Measurements from ENCODE around the gene VANGL2. TPM values are rescaled to one million over a fixed set of nuclear protein-coding genes. Genes with fewer than 3 reads are reported as not detected.

The VANGL2 gene
- total and polyA plus RNA-seq, 9 of the 15 experiments (the other 6 are each of a cell fraction or from before 2014, with no cell fraction given) = 0.28 to 4.0 (median 0.98) TPM

- TF ChIP-seq ARID1B (IDR thresholded peaks at IDR 0.05) (0 out of 2 replicates have a peak, but pooled peaks have one; percentile 8), GATA2 (CRISPR knock-in tag; IDR thresholded peaks at IDR 0.05) (no peak), SMAD4 (CRISPR knock-in tag; conservative IDR thresholded peaks at IDR 0.05) (0 out of 2 replicates have a peak, but pooled peaks have one; percentile 31), CC2D1A (IDR thresholded peaks at IDR 0.05) (0 out of 2 replicates have a peak, but pooled peaks have one; percentile 36), PTBP1 (IDR thresholded peaks at IDR 0.05; ENCODE audit: low read depth, low read length) (no peak), EP400 (IDR thresholded peaks at IDR 0.05) (0 out of 2 replicates have a peak, but pooled peaks have one; percentile 19)
Measured at GRCh38 chr1:160460683-160461287, 60.4 kb downstream of the VANGL2 start (continued).

GRCh38 chr1:160465123-160465522 is 64.8 kb downstream of the VANGL2 start:
- WGBS (ENCODE audit: insufficient coverage, low coverage, missing lambda C conversion rate) = 78% methylated on average over 6 of the region's 6 CpGs
- Histone ChIP-seq H4K20me1 (replicated peaks; ENCODE audit: control insufficient read depth, insufficient read depth, low read length) (no peaks in the 10 kb centered on the region), H3K9me3 (replicated peaks; ENCODE audit: control insufficient read depth, insufficient read depth, low read depth, low read length) (no peaks in the 10 kb centered on the region), H3K36me3 (ENCODE audit: control insufficient read depth, insufficient read depth, low read length) (no peaks in the 10 kb centered on the region), H3K4me1 (replicated peaks in 1 of 2; ENCODE audit: control insufficient read depth in 2 of 2, insufficient read depth in 2 of 2, low read length in 2 of 2) (peaks cover 0 to 12% of the 10 kb centered on the region in 2 experiments; a peak in 3 of 5 replicates), H3K27ac (ENCODE audit: extremely low read depth, low read depth, low read length) (no peak overlapping the region), H3K4me2 (ENCODE audit: insufficient read depth, low read length) (no peak overlapping the region), H2AFZ (ENCODE audit: low read depth, low read length) (no peak overlapping the region), H3K27me3 (ENCODE audit: control insufficient read depth in 2 of 2, insufficient read depth in 2 of 2, low read length in 2 of 2) (no peaks in the 10 kb centered on the region), H3K4me3 (no peak overlapping the region), H3K79me2 (ENCODE audit: control insufficient read depth, insufficient read depth, low read length) (no peaks in the 10 kb centered on the region), H3K9ac (ENCODE audit: insufficient read depth in 1 of 2, low read depth in 2 of 2, low read length in 2 of 2) (no peak overlapping the region), H3K9me1 (ENCODE audit: control insufficient read depth, insufficient read depth, low read length) (no peaks in the 10 kb centered on the region)
- ChIA-PET POLR2A (no interaction called here), CTCF (ENCODE audit: low intra/inter-chr PET ratio) (no interaction called here)
- no peak for TF ChIP-seq XRCC5 (IDR thresholded peaks at IDR 0.05; ENCODE audit: low read depth, low read length)
- no peak for TF ChIP-seq IRF2 (CRISPR knock-in tag; IDR thresholded peaks at IDR 0.05)
- TF ChIP-seq PHTF2 (CRISPR knock-in tag; IDR thresholded peaks at IDR 0.05) = no peak
- TF ChIP-seq NR1H2 (CRISPR knock-in tag; IDR thresholded peaks at IDR 0.05) = no peak
- no peak for TF ChIP-seq CBX2 (IDR thresholded peaks at IDR 0.05; ENCODE audit: insufficient read depth, low read length, poor library complexity, severe bottlenecking)
- TF ChIP-seq ZNF184 (CRISPR knock-in tag; IDR thresholded peaks at IDR 0.05) = no peak
- TF ChIP-seq TCF7 (IDR thresholded peaks at IDR 0.05; ENCODE audit: borderline replicate concordance) = no peak
- TF ChIP-seq MAZ (CRISPR knock-in tag; conservative IDR thresholded peaks at IDR 0.05 in 1 of 2, IDR thresholded peaks at IDR 0.05 in 1 of 2) = no peak
- TF ChIP-seq SRSF1 (IDR thresholded peaks at IDR 0.05; ENCODE audit: low read depth, low read length) = no peak
- no peak for TF ChIP-seq MCM5 (IDR thresholded peaks at IDR 0.05; ENCODE audit: low read depth)
- TF ChIP-seq HDAC2 (IDR thresholded peaks at IDR 0.05) = no peak
- no peak for TF ChIP-seq ZFP36 (IDR thresholded peaks at IDR 0.05; ENCODE audit: low read depth, low read length, partially characterized antibody)
- TF ChIP-seq NFATC3 (IDR thresholded peaks at IDR 0.05) = no peak
- BruUV-seq (replicated peaks) = no TSS peak
- FAIRE-seq (no peak), DNase-seq (ENCODE audit: extremely low read depth in 1 of 4, low spot score in 3 of 4) (no peak), ATAC-seq (no peak)
- intact Hi-C loops (cut with micrococcal nuclease) (no loop called here), in situ Hi-C loops (cut with MboI) (no loop called here)

All from K562 (cell line).